Common myeloid progenitor, CD34-positive (primary cell): ENCODE data around the gene EMX1. TPM values are rescaled to one million over a fixed set of nuclear protein-coding genes. Genes with fewer than 3 reads are reported as not detected.

ENCODE experiments used
- CTCF ChIA-PET: fragments of 350-600 bp; sonication (Branson Sonifier 250); formaldehyde crosslinking; loops from one replicate; lab custom pipeline; 2021; ENCODE audit warnings: antibody characterized with exemption; lab: Charles Lee
- POLR2A ChIA-PET: fragments of 350-600 bp; sonication (Branson Sonifier 250); formaldehyde crosslinking; loops from one replicate; lab custom pipeline; 2021; ENCODE audit warnings: antibody characterized with exemption; lab: Charles Lee
- DNase-seq, 3 donors: peaks; one replicate each; pipeline versions ENCODE4 v3.0.0 to v3.0.0-alpha.2; 2013
- H3K27ac ChIP-seq, 2 experiments: 1 replicate in 1 of 2; 2 replicates in 1 of 2; pipeline ENCODE4 v1.7.0; 2013; ENCODE audit warnings: inconsistent platforms in 2 of 2, low read length in 2 of 2, mild to moderate bottlenecking in 2 of 2, low read depth in 1 of 2, moderate library complexity in 1 of 2; ENCODE audit not compliant: severe bottlenecking in 2 of 2, insufficient read depth in 1 of 2, poor library complexity in 1 of 2
- H3K27me3 ChIP-seq, 5 experiments: replicated peaks in 2 of 5; 1 replicate in 3 of 5; 2 replicates in 2 of 5; pipeline versions ENCODE4 v1.6.1 to v1.7.0; 2013; ENCODE audit warnings: low read length in 4 of 5, mild to moderate bottlenecking in 2 of 5, moderate library complexity in 2 of 5, inconsistent platforms in 1 of 5; ENCODE audit not compliant: insufficient read depth in 5 of 5, control insufficient read depth in 4 of 5
- H3K36me3 ChIP-seq, 4 experiments: 1 replicate in 2 of 4; 2 replicates in 2 of 4; pipeline versions ENCODE4 v1.6.1 to v1.7.0; 2013; ENCODE audit warnings: low read length in 3 of 4, control low read depth in 1 of 4, mild to moderate bottlenecking in 1 of 4; ENCODE audit not compliant: control insufficient read depth in 4 of 4, insufficient read depth in 4 of 4
- H3K4me1 ChIP-seq, 4 experiments: 1 replicate in 3 of 4; 2 replicates in 1 of 4; pipeline versions ENCODE4 v1.6.1 to v1.7.1; 2013; ENCODE audit warnings: low read length in 3 of 4, mild to moderate bottlenecking in 3 of 4, control low read depth in 1 of 4, inconsistent platforms in 1 of 4, moderate library complexity in 1 of 4; ENCODE audit not compliant: control insufficient read depth in 4 of 4, insufficient read depth in 4 of 4; ENCODE audit errors: control extremely low read depth in 1 of 4
- H3K4me3 ChIP-seq, 7 experiments: 1 replicate in 4 of 7; 2 replicates in 3 of 7; pipeline versions ENCODE4 v1.5.1 to v1.7.0; 2013; ENCODE audit warnings: mild to moderate bottlenecking in 7 of 7, low read length in 6 of 7, moderate library complexity in 6 of 7, inconsistent platforms in 2 of 7, low read depth in 2 of 7, control low read depth in 1 of 7; ENCODE audit not compliant: insufficient read depth in 4 of 7, control insufficient read depth in 1 of 7; ENCODE audit errors: extremely low read depth in 1 of 7
- H3K9me3 ChIP-seq, 5 experiments: 1 replicate in 4 of 5; 2 replicates in 1 of 5; pipeline versions ENCODE4 v1.6.1 to v1.7.1; 2013; ENCODE audit warnings: low read length in 4 of 5, mild to moderate bottlenecking in 2 of 5, inconsistent platforms in 1 of 5, low read depth in 1 of 5, moderate library complexity in 1 of 5; ENCODE audit not compliant: control insufficient read depth in 4 of 5, insufficient read depth in 2 of 5; ENCODE audit errors: control extremely low read depth in 1 of 5
- WGBS: methylation state at CpG from one replicate; pipeline ENCODE4 v1.1.5; 2013; ENCODE audit not compliant: insufficient coverage; 5-methylcytosine and 5-hydroxymethylcytosine counted together
- polyA plus RNA-seq: library from polyadenylated mRNA; unstranded; fragments of 120-200 nt; gene quantifications from one replicate; pipeline ENCODE4 v1.2.1, GENCODE V29; 2013

Gene EMX1
- polyA plus RNA-seq = 0.13 TPM

- Histone ChIP-seq H3K27ac (no peak within 1 kb of the TSS), H3K36me3 (no peaks in the 10 kb centered on the region), H3K27me3 (peaks cover 17 to 98% (median 67%) of the 10 kb centered on the region in 5 experiments), H3K4me3 (peak within 1 kb of the TSS in 5 of 7 experiments; percentile 23 to 66 (median 56)), H3K9me3 (no peaks in the 10 kb centered on the region), H3K4me1 (peaks cover 0 to 48% (median 36%) of the 10 kb centered on the region in 4 experiments)
- peak; percentile 34 to 65 (median 57) for DNase-seq
- 0% methylated on average over 41 of the region's 82 CpGs for WGBS
- POLR2A ChIA-PET = no interaction called here
- CTCF ChIA-PET = interaction anchor here (1.1 to 2.2 kb wide), 5 partner anchors 9 to 30 kb away, joined by 3 to 6 read pairs (median 4); partner anchors contain the start of gene SPR
Measured at GRCh38 chr2:72917138-72917876, at the start of gene EMX1. TSS of gene EMX1 (plus strand) at chr2:72917519. CDS start at chr2:72917853, 334 bp downstream.

DNA sequence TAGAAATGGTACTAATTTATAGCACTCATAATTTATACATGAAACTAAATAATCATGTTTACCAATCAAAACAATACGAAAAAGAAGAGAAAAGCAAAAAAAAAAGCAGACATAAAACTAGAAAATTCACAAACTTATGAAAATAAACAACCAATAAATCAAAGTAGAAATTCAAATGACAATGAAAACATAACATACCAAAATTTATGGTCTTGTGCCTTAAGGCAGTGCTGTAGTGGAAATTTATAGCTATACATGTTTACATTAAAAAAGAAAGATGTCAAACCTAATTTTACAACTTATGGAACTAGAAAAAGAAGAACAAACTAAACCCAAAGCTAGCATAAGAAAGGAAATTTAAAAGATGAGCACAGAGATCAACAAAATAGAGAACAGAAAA lies 46.3 kb upstream of the EMX1 start:
- ChIA-PET CTCF (interaction anchor here (0.6 to 1.2 kb wide), 4 partner anchors 9 to 17 kb away, joined by 3 to 7 read pairs (median 4); partner anchors contain the start of gene SPR), POLR2A (no interaction called here)
- WGBS = no CpG with 5 or more reads among the region's 1 CpG
- Histone ChIP-seq H3K4me1 (no peaks in the 10 kb centered on the region), H3K27ac (no peak overlapping the region), H3K9me3 (peaks cover 0 to 6% (median 0%) of the 10 kb centered on the region in 5 experiments), H3K4me3 (no peak overlapping the region), H3K27me3 (peaks cover 5 to 24% (median 12%) of the 10 kb centered on the region in 5 experiments), H3K36me3 (no peaks in the 10 kb centered on the region)
- DNase-seq = no peak

- CTCF ChIA-PET = interaction anchor here (1.1 to 1.2 kb wide), 2 partner anchors 10 to 14 kb away, joined by 3 to 7 read pairs; no protein-coding TSS in a partner anchor
- Histone ChIP-seq H3K27me3 (peaks cover 5 to 28% (median 12%) of the 10 kb centered on the region in 5 experiments), H3K9me3 (peaks cover 0 to 6% (median 0%) of the 10 kb centered on the region in 5 experiments), H3K4me3 (no peak overlapping the region), H3K27ac (no peak overlapping the region), H3K4me1 (no peaks in the 10 kb centered on the region), H3K36me3 (no peaks in the 10 kb centered on the region)
- POLR2A ChIA-PET = no interaction called here
- DNase-seq = no peak
Measured at GRCh38 chr2:72871880-72872279, 45.4 kb upstream of the EMX1 start.

DNA sequence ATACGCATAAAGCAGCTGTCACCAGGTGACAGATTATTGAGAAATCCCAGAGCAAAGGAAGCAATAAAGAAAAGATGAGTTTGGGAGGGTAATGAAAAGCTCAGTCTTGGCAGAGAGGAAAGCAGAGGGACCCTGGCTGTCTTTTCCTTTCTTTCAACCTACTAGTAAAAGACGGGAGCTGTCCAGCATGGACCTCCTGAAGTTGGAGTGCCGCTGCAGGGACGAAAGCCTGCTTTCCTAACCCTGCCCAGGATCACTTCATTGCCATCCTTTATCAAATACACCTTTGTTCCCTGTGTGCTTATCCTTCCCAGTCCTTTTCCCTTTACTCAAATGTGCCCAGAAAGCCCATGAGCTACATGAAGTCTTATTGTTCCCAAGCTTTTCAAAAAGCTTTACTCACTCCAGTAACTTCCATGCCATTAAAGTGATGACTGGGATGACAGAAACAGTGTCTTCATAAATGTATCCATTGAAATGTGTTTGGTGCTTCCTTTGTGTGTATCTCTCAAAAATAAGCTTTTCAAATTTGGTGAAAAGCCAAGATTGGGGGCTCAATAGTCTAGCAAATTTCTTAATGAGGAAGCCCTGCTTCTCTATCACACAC lies 33.9 kb upstream of the EMX1 start:
- ChIA-PET POLR2A (no interaction called here), CTCF (interaction anchor here (0.6 to 1.9 kb wide), 5 partner anchors 9 to 21 kb away, joined by 3 to 8 read pairs (median 4); no protein-coding TSS in a partner anchor)
- peak; percentile 32 to 55 (median 52) for DNase-seq
- no peak overlapping the region for H3K27ac ChIP-seq
- H3K27me3 ChIP-seq = peaks cover 11 to 50% (median 27%) of the 10 kb centered on the region in 5 experiments
- no peaks in the 10 kb centered on the region for H3K9me3 ChIP-seq
- peaks cover 0 to 17% (median 16%) of the 10 kb centered on the region in 4 experiments for H3K4me1 ChIP-seq
- no peaks in the 10 kb centered on the region for H3K36me3 ChIP-seq
- WGBS = 0% methylated on average over 3 of the region's 4 CpGs
- no peak overlapping the region for H3K4me3 ChIP-seq

- DNase-seq = no peak
- peak overlapping the region in 6 of 7 experiments; percentile 31 to 75 (median 66) for H3K4me3 ChIP-seq
- H3K9me3 ChIP-seq = no peaks in the 10 kb centered on the region
- POLR2A ChIA-PET = no interaction called here
- H3K36me3 ChIP-seq = no peaks in the 10 kb centered on the region
- H3K27me3 ChIP-seq = peaks cover 11 to 49% (median 27%) of the 10 kb centered on the region in 5 experiments
- H3K4me1 ChIP-seq = peaks cover 0 to 17% (median 16%) of the 10 kb centered on the region in 4 experiments
- CTCF ChIA-PET = interaction anchor here (0.6 to 2.6 kb wide), 13 partner anchors 9 to 117 kb away, joined by 3 to 17 read pairs (median 3); no protein-coding TSS in a partner anchor
- 47% methylated on average over 6 of the region's 7 CpGs for WGBS
- H3K27ac ChIP-seq = no peak overlapping the region
Measured at GRCh38 chr2:72886505-72887031, 30.8 kb upstream of the EMX1 start.

DNA sequence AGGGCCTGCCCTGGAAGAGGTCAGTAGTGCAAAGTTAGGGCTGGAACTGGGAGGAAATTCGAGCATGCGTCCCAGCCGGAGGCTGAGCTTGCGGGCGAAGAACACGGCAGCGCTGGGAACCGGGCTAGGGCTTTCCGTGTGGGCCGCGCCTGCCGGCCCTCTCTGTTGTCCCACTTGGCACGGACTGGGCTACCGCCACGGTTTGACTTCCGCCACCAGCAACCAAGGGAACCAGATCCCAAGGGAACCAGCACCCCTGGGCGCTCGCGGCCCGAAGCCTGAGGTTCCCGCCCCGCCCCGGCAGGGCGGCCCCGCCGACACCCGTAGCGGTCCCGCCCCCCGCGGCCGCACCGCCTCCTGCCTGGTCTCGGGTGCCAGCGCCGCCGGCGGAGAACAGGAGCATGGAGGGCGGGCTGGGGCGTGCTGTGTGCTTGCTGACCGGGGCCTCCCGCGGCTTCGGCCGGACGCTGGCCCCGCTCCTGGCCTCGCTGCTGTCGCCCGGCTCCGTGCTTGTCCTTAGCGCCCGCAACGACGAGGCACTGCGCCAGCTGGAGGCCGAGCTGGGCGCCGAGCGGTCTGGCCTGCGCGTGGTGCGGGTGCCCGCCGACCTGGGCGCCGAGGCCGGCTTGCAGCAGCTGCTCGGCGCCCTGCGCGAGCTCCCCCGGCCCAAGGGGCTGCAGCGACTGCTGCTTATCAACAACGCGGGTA lies 30.1 kb upstream of the EMX1 start, which contains the start of gene SPR:
Gene SPR, plus strand, starts transcription at position 377 of the 708 bp plus-strand sequence. Its CDS starts 25 bp downstream, at position 402.
- H3K4me3 ChIP-seq = peak within 1 kb of the TSS; percentile 31 to 75 (median 64)
- peak; percentile 31 to 65 (median 52) for DNase-seq
- peaks cover 11 to 46% (median 27%) of the 10 kb centered on the region in 5 experiments for H3K27me3 ChIP-seq
- WGBS = 0% methylated on average over 70 of the region's 76 CpGs
- no peaks in the 10 kb centered on the region for H3K36me3 ChIP-seq
- POLR2A ChIA-PET = no interaction called here
- peaks cover 0 to 17% (median 16%) of the 10 kb centered on the region in 4 experiments for H3K4me1 ChIP-seq
- no peaks in the 10 kb centered on the region for H3K9me3 ChIP-seq
- CTCF ChIA-PET = interaction anchor here (0.6 to 2.6 kb wide), 19 partner anchors 8 to 118 kb away, joined by 3 to 17 read pairs (median 3); partner anchors contain the start of gene EMX1
- H3K27ac ChIP-seq = no peak within 1 kb of the TSS
